ENCODE results near the gene NAGS.
"Not testable (repeated sequence)": the region's sequence is repeated elsewhere in the genome, so short reads cannot be mapped to it uniquely, and the experiment has no call there.

Gene NAGS

DNA sequence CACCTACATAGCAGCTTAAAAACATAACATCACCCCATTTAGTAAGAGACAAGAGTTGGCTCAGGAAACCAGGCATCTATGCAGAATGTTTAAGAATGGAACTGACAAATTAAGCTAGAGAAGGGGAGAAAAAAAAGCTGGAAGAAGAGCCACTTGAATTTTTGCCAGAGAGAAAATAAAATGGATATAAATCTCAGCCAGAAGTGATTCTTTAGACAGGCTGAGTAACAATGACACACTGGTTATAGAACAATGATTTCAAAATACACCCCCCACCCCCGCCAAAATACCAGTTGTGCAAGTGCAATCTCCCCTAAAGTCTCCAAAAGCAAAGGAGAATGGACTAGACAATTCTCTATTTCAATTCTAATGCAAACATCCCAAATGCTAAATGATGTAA, 39.6 kb downstream of the NAGS start:
- no peak for DNase-seq

DNA sequence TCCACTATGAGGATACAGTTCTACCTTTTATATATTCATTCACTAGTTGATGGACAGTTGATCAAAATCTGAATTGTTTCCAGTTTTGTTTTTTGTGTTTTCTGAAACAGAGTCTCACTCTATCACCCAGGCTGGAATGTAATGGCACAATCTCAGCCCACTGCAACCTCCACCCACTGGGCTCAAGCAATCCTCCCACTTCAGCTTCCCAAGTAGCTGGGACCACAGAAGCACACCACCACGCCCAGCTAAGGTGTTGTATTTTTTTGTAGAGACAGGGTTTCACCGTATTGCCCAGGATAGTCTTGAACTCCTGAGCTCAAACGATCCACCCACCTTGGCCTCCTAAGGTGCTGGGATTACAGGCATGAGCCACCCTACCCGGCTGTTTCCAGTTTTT, 41.1 kb downstream of the NAGS start:
- DNase-seq = no peak

DNA sequence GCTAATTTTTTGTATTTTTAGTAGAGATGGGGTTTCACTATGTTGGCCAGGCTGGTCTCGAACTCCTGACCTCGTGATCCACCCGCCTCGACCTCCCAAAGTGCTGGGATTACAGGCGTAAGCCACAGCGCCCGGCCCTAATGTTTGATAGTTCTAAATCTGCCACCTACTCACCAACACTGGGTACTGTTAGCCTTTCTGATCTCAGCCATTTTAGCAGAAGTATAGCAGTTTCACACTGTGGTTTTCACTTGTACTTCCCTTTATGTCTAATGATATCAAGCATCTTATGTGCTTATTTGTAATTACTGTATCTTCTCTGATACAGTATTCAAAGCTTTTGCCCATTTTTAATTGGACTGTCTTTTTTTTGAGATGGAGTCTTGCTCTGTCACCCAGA, 42.5 kb downstream of the NAGS start:
- not testable (repeated sequence) for DNase-seq

DNA sequence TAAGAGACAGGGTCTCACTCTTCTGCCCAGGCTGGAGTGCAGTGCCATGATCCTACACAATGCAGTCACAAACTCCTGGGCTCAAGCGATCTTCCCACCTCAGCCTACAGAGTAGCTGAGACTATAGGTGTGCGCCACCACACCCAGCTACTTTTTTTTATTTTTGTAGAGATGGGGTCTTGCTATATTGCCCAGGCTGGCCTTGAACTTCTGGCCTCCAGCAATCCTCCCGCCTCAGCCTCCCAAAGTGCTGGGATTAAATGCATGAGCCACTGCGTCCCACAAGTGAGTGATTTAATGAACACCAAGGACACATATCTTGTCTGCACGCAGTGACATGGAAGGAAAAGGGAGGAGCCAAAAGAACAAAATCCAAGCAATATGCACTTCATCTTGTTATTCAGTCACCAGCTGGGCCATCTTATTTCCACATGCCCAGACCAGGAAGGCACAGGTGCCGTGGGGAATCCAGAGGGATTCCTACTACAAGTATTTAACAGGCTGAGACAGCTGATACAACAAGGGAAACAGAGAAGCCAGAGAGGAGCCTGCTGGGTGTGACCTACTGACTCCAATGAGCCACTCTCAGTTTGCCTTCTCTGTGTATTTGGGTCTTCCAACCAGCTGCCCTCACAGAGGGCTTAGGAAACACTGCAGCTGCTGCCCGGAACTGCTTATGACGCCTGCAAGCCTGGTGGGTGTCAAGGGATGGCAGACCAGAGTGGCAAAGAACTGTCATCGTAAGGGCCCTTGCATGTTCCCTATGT, 45.1 kb downstream of the NAGS start:
- DNase-seq = no peak

DNA sequence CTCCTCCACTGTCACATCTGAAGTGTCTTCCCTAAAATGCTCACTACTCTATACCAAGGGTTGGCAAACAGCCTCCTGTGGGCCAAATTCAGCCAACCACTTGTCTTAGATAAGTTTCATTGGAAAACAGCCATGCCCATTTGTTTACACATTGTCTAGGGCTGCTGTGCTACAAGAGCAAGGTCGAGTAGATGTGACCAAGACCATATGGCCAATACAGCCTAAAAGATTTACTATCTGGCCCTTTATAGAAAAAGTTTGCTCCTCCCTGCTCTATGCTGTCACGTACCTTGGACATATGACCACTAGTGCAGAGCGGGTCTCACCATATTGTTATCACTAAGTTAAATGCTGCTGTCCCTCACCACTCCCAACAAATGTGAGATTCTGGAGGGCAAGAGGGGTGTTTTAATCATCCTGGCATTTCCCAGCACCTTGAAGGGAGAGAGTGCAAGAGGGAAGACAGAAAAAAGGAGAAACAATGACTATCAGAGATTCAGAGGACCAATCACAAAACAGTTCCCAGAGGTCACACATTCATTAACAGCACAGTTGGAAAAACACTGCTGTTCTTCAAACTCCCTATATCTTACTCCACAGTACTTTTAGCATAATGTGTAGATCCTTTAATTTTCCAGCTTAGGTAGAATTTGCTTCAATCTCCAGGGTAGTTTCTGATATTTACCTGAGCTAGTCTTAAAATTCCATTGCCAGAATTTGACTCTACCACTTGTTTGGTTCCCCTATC, 48.9 kb downstream of the NAGS start:
- no peak for DNase-seq
